ENCODE measurements around the gene ZDHHC8. TPM values are rescaled to one million over a fixed set of nuclear protein-coding genes. Genes with fewer than 3 reads are reported as not detected.

Gene ZDHHC8
- total and polyA plus RNA-seq, 12 donors: 5.7 to 109 (median 36.1) TPM

- intact Hi-C loops (cut with DNase I): no loop called here
- H3K27ac ChIP-seq: no peak overlapping the region
- TF ChIP-seq POLR2A (IDR thresholded peaks at IDR 0.05): no peak
- TF ChIP-seq CTCF (IDR thresholded peaks at IDR 0.05): no peak
- H3K9me3 ChIP-seq (replicated peaks in 1 of 3): no peaks in the 10 kb centered on the region
- 62 to 69% (median 64%) methylated on average over 4 to 10 of the region's 10 CpGs for WGBS, 4 donors
- H3K27me3 ChIP-seq: peaks cover 7% of the 10 kb centered on the region
- no peaks in the 10 kb centered on the region for H3K4me1 ChIP-seq (replicated peaks in 1 of 2)
- no peaks in the 10 kb centered on the region for H3K36me3 ChIP-seq (replicated peaks in 1 of 2)
- no peak overlapping the region for H3K4me3 ChIP-seq
- no peak for DNase-seq
Measured at GRCh38 chr22:20186183-20186870, 54.7 kb downstream of the ZDHHC8 start.

GRCh38 chr22:20186871-20187546 lies 55.4 kb downstream of the ZDHHC8 start:
- H3K9me3 ChIP-seq (replicated peaks in 1 of 3): no peaks in the 10 kb centered on the region
- intact Hi-C loops (cut with DNase I): no loop called here
- no peak for DNase-seq
- WGBS, 4 donors: 59 to 76% (median 74%) methylated on average over 14 of the region's 14 CpGs
- TF ChIP-seq POLR2A (IDR thresholded peaks at IDR 0.05) (no peak), CTCF (IDR thresholded peaks at IDR 0.05) (no peak)
- no peaks in the 10 kb centered on the region for H3K36me3 ChIP-seq (replicated peaks in 1 of 2)
- H3K27ac ChIP-seq: no peak overlapping the region
- no peaks in the 10 kb centered on the region for H3K4me1 ChIP-seq (replicated peaks in 1 of 2)
- H3K4me3 ChIP-seq: no peak overlapping the region
- peaks cover 2% of the 10 kb centered on the region for H3K27me3 ChIP-seq

- DNase-seq: no peak
- H3K27me3 ChIP-seq: no peaks in the 10 kb centered on the region
- intact Hi-C loops (cut with DNase I): no loop called here
- H3K27ac ChIP-seq: no peak overlapping the region
- no peaks in the 10 kb centered on the region for H3K9me3 ChIP-seq (replicated peaks in 1 of 3)
- no peak overlapping the region for H3K4me3 ChIP-seq
- TF ChIP-seq CTCF (IDR thresholded peaks at IDR 0.05): no peak
- H3K4me1 ChIP-seq (replicated peaks in 1 of 2): no peaks in the 10 kb centered on the region
- H3K36me3 ChIP-seq (replicated peaks in 1 of 2): no peaks in the 10 kb centered on the region
- 92 to 97% (median 92%) methylated on average over 5 to 12 of the region's 12 CpGs for WGBS, 4 donors
Measured at GRCh38 chr22:20187777-20188566, 56.4 kb downstream of the ZDHHC8 start.

- Histone ChIP-seq H3K4me3 (no peak overlapping the region), H3K9me3 (replicated peaks in 1 of 3) (no peaks in the 10 kb centered on the region), H3K4me1 (replicated peaks in 1 of 2) (no peaks in the 10 kb centered on the region), H3K27me3 (no peaks in the 10 kb centered on the region), H3K36me3 (replicated peaks in 1 of 2) (no peaks in the 10 kb centered on the region), H3K27ac (no peak overlapping the region)
- 91 to 100% (median 98%) methylated on average over 2 to 6 of the region's 6 CpGs for WGBS, 4 donors
- DNase-seq: no peak
- TF ChIP-seq POLR2A (IDR thresholded peaks at IDR 0.05): no peak
- no peak for TF ChIP-seq CTCF (IDR thresholded peaks at IDR 0.05)
- intact Hi-C loops (cut with DNase I): no loop called here
Measured at GRCh38 chr22:20188567-20188877, 56.9 kb downstream of the ZDHHC8 start.
